NOMO-1 treated with dmso at 0.1 percent for 144 hours (cell line): Measurements from ENCODE around the gene SLC4A5.
"Not testable (repeated sequence)": the region's sequence is repeated elsewhere in the genome, so short reads cannot be mapped to it uniquely, and the experiment has no call there.

Experiments used
- DNase-seq: peaks from one replicate; lab custom pipeline; 2025; ENCODE audit not compliant: unreplicated experiment; lab: John Stamatoyannopoulos, UW

Gene SLC4A5

GRCh38 chr2:74239346-74239745 is 103.9 kb downstream of the SLC4A5 start:
- DNase-seq = no peak

DNA sequence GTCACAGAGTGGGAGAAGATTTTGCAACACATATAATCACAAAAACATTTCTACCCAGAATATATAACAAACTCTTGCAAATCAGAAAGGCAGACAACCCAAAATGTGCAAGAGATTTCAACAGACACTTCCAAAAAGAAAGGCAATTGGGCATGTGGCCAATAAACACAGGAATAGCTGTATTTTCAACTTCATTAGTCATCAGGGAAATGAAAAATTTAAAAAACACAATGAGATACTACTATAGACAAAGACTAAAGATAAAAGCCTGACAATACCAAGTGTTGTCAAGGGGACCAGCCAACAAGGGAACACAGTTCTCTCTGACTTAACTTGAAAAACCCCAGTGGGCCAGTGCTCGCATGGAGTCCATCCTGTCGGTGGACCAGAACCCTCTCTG is 104.3 kb downstream of the SLC4A5 start:
- DNase-seq = no peak

- DNase-seq = no peak
These were observed 108.2 kb downstream of the SLC4A5 start for GRCh38 chr2:74235041-74235440.

- no peak for DNase-seq
These were observed 109.6 kb downstream of the SLC4A5 start for GRCh38 chr2:74233648-74234047.

DNA sequence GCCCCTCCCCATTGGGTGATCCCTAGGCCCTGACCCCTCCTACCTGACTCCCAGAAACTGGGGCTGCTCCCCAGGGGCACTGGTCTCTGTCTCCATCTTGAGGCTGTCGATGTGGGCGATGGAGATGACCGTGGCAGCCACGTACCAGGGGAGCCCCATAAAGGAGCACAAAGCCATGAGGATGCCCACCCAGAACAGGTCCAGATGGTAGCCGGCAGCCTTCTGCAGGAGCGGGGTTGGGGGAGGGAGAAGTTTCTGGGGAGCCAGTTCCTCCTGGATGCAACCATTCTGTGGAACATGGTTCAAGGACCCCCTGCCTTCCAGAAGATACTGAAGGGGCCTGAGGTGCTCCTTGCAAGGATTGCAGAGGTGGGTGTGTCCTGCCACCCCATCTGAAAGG is 110.8 kb downstream of the SLC4A5 start:
- DNase-seq = no peak

DNA sequence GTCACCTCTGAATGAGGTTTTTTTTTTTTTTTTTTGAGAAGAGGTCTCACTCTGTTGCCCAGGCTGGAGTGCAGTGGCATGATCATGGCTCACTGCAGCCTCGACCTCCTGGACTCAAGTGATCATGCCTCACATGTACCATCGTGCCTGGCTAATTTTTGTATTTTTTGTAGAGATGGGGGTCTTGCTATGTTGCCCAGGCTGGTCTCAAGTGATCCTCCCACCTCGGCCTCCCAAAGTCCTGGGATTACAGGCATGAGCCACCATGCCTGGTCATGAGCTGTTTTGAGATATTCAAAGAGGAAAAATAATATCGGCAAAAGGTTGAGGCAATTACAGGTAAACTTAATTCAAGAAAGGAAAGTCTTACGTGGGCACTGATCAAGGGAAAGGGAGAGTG is 113.4 kb downstream of the SLC4A5 start:
- DNase-seq = not testable (repeated sequence)

- DNase-seq = no peak
These were observed 114.4 kb downstream of the SLC4A5 start for GRCh38 chr2:74228772-74229171.

GRCh38 chr2:74227646-74228045 is 115.6 kb downstream of the SLC4A5 start:
- DNase-seq = no peak

GRCh38 chr2:74226648-74227213 is 116.5 kb downstream of the SLC4A5 start:
- no peak for DNase-seq

- no peak for DNase-seq
These were observed 117.3 kb downstream of the SLC4A5 start for GRCh38 chr2:74225698-74226459.

DNA sequence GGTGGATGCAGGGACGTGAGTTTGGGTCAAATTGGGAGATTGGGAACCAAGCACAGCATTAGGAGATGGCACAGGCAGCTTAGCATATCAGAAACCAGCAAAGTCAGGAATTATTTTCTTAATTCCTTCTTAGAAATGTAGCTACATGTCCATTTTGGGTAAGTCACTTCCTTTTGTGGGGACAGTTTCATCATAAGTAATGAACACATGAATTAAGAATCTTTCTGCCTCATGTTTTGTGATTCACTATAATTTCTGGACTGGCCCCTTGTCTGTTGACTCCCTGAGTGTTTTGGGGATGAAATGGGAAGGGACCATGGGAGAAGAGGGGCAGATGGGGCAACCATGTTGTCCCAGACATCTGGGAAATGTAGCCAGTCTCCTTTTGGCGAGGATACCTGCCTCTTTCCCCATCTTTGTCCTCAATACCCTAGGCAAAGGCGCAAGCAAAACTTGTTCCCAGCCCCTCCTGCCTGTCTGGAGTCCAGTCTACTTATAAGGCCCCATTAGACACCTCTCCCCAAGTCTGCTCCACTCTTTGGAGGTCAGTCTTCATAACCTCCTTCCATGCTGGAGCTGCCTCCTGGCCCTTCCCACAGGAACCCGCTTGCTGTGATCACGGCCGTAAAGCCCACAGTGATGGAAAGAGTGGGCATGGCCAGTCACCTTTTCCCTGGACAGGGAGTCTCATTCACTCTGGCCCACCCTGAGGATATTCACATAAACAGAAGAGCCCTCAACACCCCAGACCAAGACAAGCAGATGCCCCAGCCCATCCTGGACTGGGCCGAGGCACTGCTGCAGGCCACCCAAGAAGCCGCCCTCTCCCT is 119.1 kb downstream of the SLC4A5 start:
- DNase-seq = no peak

GRCh38 chr2:74222300-74222650 is 120.9 kb downstream of the SLC4A5 start:
- no peak for DNase-seq

DNA sequence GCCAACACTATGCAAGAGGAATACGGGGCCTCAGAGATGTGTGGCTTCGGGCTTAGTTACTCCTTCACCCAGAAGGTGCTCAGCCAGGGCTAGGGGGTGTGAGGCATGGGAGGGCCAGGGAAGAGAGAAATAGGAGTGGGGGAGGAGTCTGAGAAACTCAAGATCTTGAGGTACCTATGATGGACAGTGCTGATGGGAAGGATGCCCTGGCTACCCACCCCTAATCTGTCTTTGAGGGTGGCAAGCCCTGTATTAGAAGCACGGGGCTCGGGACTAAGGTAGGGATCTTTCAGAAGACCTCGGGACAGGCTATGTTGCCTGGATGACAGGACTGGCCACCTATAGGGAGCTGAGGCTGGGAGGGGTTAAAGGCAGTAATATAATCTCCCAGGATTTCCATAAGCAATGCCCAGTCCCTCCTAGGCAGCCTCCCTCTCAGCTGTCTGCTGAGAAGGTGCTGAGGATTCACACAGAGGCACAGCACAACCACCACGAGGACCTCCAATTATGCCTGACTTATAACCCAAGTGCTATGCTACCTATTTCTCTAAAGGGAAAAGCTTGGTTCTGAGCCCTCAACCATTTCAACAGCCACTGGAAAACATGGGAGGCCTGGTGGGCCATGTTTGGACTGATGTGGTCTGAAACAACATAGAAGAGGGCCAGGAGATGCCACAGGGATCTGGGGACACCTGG is 121.5 kb downstream of the SLC4A5 start:
- no peak for DNase-seq

- no peak for DNase-seq
These were observed 122.1 kb downstream of the SLC4A5 start for GRCh38 chr2:74221091-74221490.

DNA sequence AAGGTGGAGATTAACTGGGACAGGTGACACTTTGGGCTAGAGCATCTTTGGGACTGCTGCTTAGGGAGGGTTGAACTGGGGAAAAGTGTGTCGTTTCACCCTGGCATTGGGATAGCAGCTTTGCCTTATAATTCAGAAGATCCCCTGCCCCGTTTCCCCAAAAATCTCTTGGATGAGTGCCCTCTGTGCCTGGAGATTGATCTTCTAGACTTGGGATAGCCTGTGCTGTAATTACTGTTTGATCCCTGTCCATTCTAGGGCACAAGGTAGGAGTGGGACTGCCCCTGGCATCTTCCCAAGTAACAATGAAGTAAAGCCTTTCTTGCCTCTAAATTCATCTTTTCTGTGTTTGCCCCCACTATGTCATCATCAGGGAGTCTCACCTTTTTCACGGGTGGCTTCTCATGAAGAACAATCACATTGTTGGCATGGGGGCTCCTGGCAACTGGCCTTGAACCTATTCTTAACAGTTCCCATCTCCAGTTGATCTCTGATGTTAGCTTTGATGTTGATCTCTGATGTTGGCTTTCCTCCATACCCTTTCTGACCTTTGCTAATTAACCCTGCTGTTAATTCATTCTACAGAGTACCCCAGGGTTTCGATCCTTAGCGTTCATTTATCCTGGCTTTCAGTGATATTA is 123.2 kb downstream of the SLC4A5 start:
- DNase-seq = no peak

DNA sequence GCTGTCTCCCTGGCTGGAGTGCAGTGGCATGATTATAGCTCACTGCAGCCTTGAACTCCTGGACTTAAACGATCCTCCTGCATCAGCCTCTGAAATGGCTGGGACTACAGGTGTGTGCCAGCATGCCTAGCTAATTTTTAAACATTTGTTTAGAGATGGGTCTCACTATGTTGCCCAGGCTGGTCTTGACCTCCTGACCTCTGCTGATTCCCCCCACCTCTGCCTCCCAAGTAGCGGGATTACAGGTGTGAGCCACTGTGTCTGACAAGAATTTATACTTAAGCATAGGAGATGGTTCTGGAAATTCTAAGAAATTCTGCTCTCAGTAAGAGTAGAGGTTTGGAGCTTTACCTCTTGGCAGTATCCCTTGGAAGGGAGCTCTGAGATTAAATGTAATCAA is 126.6 kb downstream of the SLC4A5 start:
- no peak for DNase-seq

DNA sequence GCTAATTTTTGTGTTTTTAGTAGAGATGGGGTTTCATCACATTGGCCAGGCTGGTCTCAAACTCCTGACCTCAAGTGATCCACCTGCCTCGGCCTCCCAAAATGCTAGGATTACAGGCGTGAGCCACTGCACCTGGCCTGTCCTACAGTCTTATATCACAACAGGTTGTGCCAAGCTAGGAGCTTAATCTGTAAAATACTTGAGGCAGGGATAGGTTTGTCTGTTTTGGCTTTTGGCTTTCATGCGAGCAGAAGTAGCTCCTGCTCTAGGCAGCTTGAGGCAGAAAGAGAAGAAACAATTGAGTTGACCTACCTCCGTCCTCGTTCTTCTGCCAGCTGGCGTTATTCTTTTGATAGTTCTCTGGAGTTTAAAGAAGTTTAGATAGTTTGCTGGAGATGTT is 127.4 kb downstream of the SLC4A5 start:
- not testable (repeated sequence) for DNase-seq

DNA sequence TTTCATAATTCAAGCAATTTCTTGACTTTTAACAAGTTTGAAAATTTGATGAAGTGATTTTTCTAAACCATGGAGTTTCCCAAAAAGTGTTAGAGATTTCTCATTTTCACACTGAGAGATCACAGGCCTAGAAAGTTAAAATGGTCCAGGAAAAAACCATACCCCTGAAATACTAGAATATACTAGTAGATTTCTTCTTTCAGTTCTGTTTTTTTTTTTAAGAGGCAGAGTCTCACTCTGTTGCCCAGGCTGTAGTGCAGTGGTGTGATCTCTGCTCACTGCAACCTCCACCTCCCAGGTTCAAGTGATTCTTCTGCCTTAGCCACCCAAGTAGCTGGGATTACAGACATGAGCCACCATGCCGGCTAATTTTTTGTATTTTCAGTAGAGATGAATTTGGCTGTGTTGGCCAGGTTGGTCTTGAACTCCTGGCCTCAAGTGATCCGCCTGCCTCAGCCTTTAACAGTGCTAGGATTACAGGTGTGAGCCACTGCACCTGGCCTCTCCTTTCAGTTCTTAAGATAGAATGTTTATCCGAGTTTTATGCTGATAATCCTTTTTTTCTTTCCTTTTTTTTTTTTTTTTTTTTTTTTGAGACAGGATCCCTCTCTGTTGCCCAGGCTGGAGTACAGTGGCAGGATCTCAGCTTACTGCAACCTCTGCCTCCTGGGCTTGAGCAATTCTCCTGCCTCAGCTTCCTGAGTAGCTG is 130.4 kb downstream of the SLC4A5 start:
- DNase-seq = no peak

- DNase-seq = peak; percentile 47
These were observed 137.0 kb downstream of the SLC4A5 start for GRCh38 chr2:74206180-74206688.

DNA sequence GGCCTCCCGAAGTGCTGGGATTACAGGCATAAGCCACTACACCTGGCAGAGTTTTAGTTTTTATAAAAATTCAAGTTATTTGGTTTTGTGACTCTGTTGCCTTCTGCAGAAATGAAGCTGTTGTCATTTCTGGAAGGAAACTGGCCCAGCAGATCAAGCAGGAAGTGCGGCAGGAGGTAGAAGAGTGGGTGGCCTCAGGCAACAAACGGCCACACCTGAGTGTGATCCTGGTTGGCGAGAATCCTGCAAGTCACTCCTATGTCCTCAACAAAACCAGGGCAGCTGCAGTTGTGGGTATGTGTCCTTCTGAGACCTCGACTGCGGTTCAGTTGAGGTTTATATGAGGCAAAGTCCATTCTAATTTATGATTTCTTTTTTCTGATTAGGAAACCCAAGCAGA is 137.6 kb downstream of the SLC4A5 start:
- DNase-seq = peak; percentile 8
